Astrocyte (in vitro differentiated cells and primary cell): ENCODE measurements around the gene ZBTB7C. TPM values are rescaled to one million over a fixed set of nuclear protein-coding genes. Genes with fewer than 3 reads are reported as not detected.

Experiments
- DNase-seq: peaks from one replicate; pipeline ENCODE4 v3.0.0-alpha.2; 2010; ENCODE audit warnings: low read depth
- FAIRE-seq: peaks from 2 replicates; lab custom pipeline; 2011; peaks lifted over from hg19 to GRCh38; lab: Jason Lieb, UNC
- H2AFZ ChIP-seq: 2 replicates; pipeline ENCODE4 v1.6.0; 2012; ENCODE audit warnings: low read depth, low read length, inconsistent platforms
- H3K27ac ChIP-seq: 2 replicates; pipeline ENCODE4 v1.5.1; 2011; ENCODE audit warnings: low read depth, low read length, inconsistent platforms
- H3K27me3 ChIP-seq: 2 replicates; pipeline ENCODE4 v1.6.0; 2011; ENCODE audit warnings: low read length, inconsistent platforms; ENCODE audit not compliant: insufficient read depth
- H3K36me3 ChIP-seq: 2 replicates; pipeline ENCODE4 v1.5.1; 2011; ENCODE audit warnings: low read length, inconsistent platforms; ENCODE audit not compliant: insufficient read depth
- H3K4me1 ChIP-seq: 2 replicates; pipeline ENCODE4 v1.5.1; 2011; ENCODE audit warnings: low read length, inconsistent platforms; ENCODE audit not compliant: insufficient read depth
- H3K4me2 ChIP-seq: 2 replicates; pipeline ENCODE4 v1.6.0; 2012; ENCODE audit warnings: low read length, inconsistent platforms
- H3K4me3 ChIP-seq: 2 replicates; pipeline ENCODE4 v1.5.1; 2011; ENCODE audit warnings: low read depth, mild to moderate bottlenecking, low read length, inconsistent platforms; ENCODE audit not compliant: insufficient read depth
- H3K79me2 ChIP-seq: 2 replicates; pipeline ENCODE4 v1.6.0; 2012; ENCODE audit warnings: mild to moderate bottlenecking, low read length, inconsistent platforms; ENCODE audit not compliant: insufficient read depth
- H3K9ac ChIP-seq: 2 replicates; pipeline ENCODE4 v1.6.0; 2012; ENCODE audit warnings: mild to moderate bottlenecking, low read length, inconsistent platforms
- H3K9me3 ChIP-seq: 2 replicates; pipeline ENCODE4 v1.5.1; 2012; ENCODE audit warnings: low read depth, mild to moderate bottlenecking, low read length, inconsistent platforms; ENCODE audit not compliant: insufficient read depth
- H4K20me1 ChIP-seq: 2 replicates; pipeline ENCODE4 v1.6.0; 2012; ENCODE audit warnings: low read length, inconsistent platforms; ENCODE audit not compliant: insufficient read depth
- H3K27ac Mint-ChIP-seq: one replicate; pipeline ENCODE4 v1.8.0; 2021; ENCODE audit warnings: mild to moderate bottlenecking, mixed read lengths; ENCODE audit not compliant: unreplicated experiment
- H3K27me3 Mint-ChIP-seq: one replicate; pipeline ENCODE4 v1.8.0; 2021; ENCODE audit warnings: low read depth, mixed read lengths; ENCODE audit not compliant: unreplicated experiment
- H3K36me3 Mint-ChIP-seq: one replicate; pipeline ENCODE4 v1.8.0; 2021; ENCODE audit warnings: low read depth, mixed read lengths; ENCODE audit not compliant: unreplicated experiment
- H3K4me1 Mint-ChIP-seq: one replicate; pipeline ENCODE4 v1.8.0; 2021; ENCODE audit warnings: low read depth, mixed read lengths; ENCODE audit not compliant: unreplicated experiment
- H3K4me3 Mint-ChIP-seq: one replicate; pipeline ENCODE4 v1.8.0; 2021; ENCODE audit warnings: mild to moderate bottlenecking, moderate library complexity, mixed read lengths; ENCODE audit not compliant: unreplicated experiment
- H3K9me3 Mint-ChIP-seq: one replicate; pipeline ENCODE4 v1.8.0; 2021; ENCODE audit warnings: mild to moderate bottlenecking, mixed read lengths; ENCODE audit not compliant: unreplicated experiment
- EZH2 ChIP-seq: IDR thresholded peaks from 2 replicates; pipeline ENCODE4 v1.6.1; 2012; ENCODE audit warnings: mild to moderate bottlenecking, low read length, inconsistent platforms; ENCODE audit not compliant: insufficient read depth
- total RNA-seq: library from RNA; stranded (reverse); gene quantifications from 2 replicates; pipeline ENCODE4 v1.2.1, GENCODE V29; 2021
- TF ChIP-seq, protein P1 (sequence below): IDR thresholded peaks from 2 replicates; pipeline ENCODE4 v1.5.1; 2011; ENCODE audit warnings: low read depth, mild to moderate bottlenecking, inconsistent platforms, low read length, moderate library complexity; ENCODE audit not compliant: insufficient read depth

The ZBTB7C gene
- total RNA-seq, 1 donor from 2014 or later, result 1.0 TPM

DNA sequence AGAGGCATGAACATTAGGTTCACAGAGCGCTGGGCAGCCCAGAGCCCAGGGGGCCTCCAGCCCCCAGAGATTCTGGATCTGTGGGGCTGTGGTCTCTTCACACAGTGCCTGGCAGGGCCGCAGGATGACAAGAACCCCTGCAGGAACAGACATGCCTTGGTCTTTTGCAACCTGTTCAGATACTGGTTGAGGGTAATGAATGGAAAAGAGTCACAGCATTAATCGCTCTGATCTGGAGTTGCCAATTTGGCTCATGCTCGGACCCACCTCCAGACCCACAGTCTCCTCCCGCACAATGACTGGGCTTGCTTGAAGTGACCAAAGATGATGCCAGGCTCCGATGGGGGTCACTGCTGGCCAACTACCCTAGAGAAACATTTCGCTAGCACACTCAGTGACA lies 249.4 kb downstream of the ZBTB7C start:
- H3K4me1 Mint-ChIP-seq, result no peaks in the 10 kb centered on the region
- no peaks in the 10 kb centered on the region for H3K9me3 Mint-ChIP-seq
- no peaks in the 10 kb centered on the region for H3K9me3 ChIP-seq
- H3K27ac ChIP-seq, result no peak overlapping the region
- no peak overlapping the region for H2AFZ ChIP-seq
- peaks cover 52% of the 10 kb centered on the region for H3K27me3 Mint-ChIP-seq
- H3K9ac ChIP-seq, result no peak overlapping the region
- no peaks in the 10 kb centered on the region for H3K79me2 ChIP-seq
- H4K20me1 ChIP-seq, result no peaks in the 10 kb centered on the region
- TF ChIP-seq, protein P1, sequence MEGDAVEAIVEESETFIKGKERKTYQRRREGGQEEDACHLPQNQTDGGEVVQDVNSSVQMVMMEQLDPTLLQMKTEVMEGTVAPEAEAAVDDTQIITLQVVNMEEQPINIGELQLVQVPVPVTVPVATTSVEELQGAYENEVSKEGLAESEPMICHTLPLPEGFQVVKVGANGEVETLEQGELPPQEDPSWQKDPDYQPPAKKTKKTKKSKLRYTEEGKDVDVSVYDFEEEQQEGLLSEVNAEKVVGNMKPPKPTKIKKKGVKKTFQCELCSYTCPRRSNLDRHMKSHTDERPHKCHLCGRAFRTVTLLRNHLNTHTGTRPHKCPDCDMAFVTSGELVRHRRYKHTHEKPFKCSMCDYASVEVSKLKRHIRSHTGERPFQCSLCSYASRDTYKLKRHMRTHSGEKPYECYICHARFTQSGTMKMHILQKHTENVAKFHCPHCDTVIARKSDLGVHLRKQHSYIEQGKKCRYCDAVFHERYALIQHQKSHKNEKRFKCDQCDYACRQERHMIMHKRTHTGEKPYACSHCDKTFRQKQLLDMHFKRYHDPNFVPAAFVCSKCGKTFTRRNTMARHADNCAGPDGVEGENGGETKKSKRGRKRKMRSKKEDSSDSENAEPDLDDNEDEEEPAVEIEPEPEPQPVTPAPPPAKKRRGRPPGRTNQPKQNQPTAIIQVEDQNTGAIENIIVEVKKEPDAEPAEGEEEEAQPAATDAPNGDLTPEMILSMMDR, result no peak
- TF ChIP-seq EZH2, result no peak
- H3K27ac Mint-ChIP-seq, result no peak overlapping the region
- H3K36me3 Mint-ChIP-seq, result no peaks in the 10 kb centered on the region
- no peak overlapping the region for H3K4me3 Mint-ChIP-seq
- H3K4me1 ChIP-seq, result peaks cover 5% of the 10 kb centered on the region
- peaks cover 4% of the 10 kb centered on the region for H3K27me3 ChIP-seq
- no peaks in the 10 kb centered on the region for H3K36me3 ChIP-seq
- H3K4me3 ChIP-seq, result no peak overlapping the region
- DNase-seq, result no peak
- H3K4me2 ChIP-seq, result no peak overlapping the region
- no peak for FAIRE-seq

DNA sequence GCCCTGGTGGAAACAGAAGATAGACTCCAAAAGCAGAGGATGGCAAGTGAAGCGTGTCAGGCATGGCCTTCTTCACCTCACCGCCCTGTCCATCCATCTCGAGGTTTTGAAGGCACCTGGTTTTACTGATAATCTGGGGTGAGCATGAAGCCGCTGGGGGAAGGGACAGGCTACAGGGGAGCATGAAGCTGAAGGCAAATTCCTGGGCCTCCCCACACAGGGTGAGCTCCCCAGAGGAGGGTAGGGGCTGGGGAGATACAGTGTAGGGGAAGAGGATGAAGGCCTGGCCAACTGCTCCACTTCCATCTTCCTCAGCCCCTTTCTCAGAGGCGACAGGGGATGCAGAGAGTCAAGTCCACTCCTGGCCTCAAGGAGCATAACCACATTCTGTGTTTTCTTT lies 250.5 kb downstream of the ZBTB7C start:
- FAIRE-seq (no peak), DNase-seq (no peak)
- Mint-ChIP-seq H3K27me3 (peaks cover 47% of the 10 kb centered on the region), H3K36me3 (no peaks in the 10 kb centered on the region), H3K4me1 (peaks cover 5% of the 10 kb centered on the region), H3K9me3 (no peaks in the 10 kb centered on the region), H3K4me3 (no peak overlapping the region), H3K27ac (no peak overlapping the region)
- no peaks in the 10 kb centered on the region for H4K20me1 ChIP-seq
- no peaks in the 10 kb centered on the region for H3K79me2 ChIP-seq
- no peaks in the 10 kb centered on the region for H3K36me3 ChIP-seq
- H3K27ac ChIP-seq, result no peak overlapping the region
- peaks cover 3% of the 10 kb centered on the region for H3K27me3 ChIP-seq
- H3K4me3 ChIP-seq, result no peak overlapping the region
- H3K4me2 ChIP-seq, result no peak overlapping the region
- no peak overlapping the region for H3K9ac ChIP-seq
- peaks cover 8% of the 10 kb centered on the region for H3K4me1 ChIP-seq
- no peaks in the 10 kb centered on the region for H3K9me3 ChIP-seq
- TF ChIP-seq, protein P1, result no peak
- no peak for TF ChIP-seq EZH2
- no peak overlapping the region for H2AFZ ChIP-seq

GRCh38 chr18:48157956-48158355 lies 251.2 kb downstream of the ZBTB7C start:
- no peaks in the 10 kb centered on the region for H3K9me3 ChIP-seq
- H3K27me3 ChIP-seq, result no peaks in the 10 kb centered on the region
- Mint-ChIP-seq H3K36me3 (no peaks in the 10 kb centered on the region), H3K4me3 (no peak overlapping the region), H3K27ac (no peak overlapping the region), H3K27me3 (peaks cover 45% of the 10 kb centered on the region), H3K9me3 (no peaks in the 10 kb centered on the region), H3K4me1 (peaks cover 12% of the 10 kb centered on the region)
- no peak overlapping the region for H3K9ac ChIP-seq
- no peaks in the 10 kb centered on the region for H3K79me2 ChIP-seq
- peaks cover 12% of the 10 kb centered on the region for H3K4me1 ChIP-seq
- no peak overlapping the region for H3K4me2 ChIP-seq
- no peak for TF ChIP-seq EZH2
- TF ChIP-seq, protein P1, result no peak
- H3K4me3 ChIP-seq, result no peak overlapping the region
- no peak overlapping the region for H3K27ac ChIP-seq
- H3K36me3 ChIP-seq, result no peaks in the 10 kb centered on the region
- no peak overlapping the region for H2AFZ ChIP-seq
- DNase-seq, result no peak
- FAIRE-seq, result no peak
- no peaks in the 10 kb centered on the region for H4K20me1 ChIP-seq
